ENCODE data around the gene MZT2A.
"Not testable (repeated sequence)": the region's sequence is repeated elsewhere in the genome, so short reads cannot be mapped to it uniquely, and the experiment has no call there.

MZT2A gene

GRCh38 chr2:131529864-131530445 is 37.8 kb upstream of the MZT2A start:
- H3K36me3 Mint-ChIP-seq (ENCODE audit: insufficient read depth); H3K27me3 Mint-ChIP-seq; H3K4me3 Mint-ChIP-seq; ATAC-seq (replicated peaks; ENCODE audit: extremely low read depth, poor library complexity, severe bottlenecking); H3K4me1 Mint-ChIP-seq; H3K9me3 Mint-ChIP-seq: not testable (repeated sequence)
- peak in 1 of 2 donors; percentile 11 for DNase-seq (ENCODE audit: low spot score in 2 of 2)
- H3K27ac Mint-ChIP-seq (ENCODE audit: low read depth), result peak overlapping the region; percentile 81

DNA sequence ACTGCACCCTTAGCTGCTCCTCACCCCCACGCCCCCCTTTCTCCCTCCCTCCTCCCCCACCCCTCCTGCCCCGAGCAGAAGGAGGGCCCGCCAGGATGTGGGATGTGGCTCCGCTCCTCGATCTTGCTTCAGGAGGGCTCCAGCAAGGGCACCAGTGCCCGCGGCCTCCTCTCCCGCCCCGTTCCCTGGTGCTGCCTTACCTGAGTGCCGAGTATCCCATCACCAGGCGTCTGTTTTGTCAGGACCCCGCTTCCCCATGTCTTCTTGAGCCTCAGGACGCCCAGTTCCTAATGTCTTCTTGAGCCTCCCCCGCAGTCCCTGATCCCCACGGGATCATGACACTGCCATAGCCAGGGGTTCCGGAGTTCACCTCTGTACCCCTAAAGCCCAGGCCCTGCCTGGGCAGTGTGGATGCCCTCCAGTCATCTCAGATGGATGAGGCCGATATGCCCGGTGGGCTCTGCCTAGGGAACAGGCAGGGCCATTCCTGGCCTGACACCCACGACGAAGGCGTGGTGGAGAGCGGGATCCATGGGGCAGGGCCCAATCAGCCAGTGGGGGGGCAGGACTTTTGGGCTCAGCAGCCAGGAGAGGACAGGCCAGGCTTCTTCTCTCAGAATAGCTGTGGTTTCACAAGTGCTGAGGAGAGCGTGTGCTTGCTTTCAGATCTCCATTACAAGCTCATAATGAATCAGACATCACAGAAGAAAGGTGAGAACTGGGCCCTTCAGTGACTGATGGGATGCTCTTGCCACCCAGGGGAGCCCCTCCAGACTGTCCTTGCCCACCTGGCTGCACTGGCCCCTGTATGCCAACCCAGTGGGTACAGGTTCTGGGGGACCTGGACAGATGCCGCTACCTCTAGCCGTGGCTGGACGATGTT is 37.0 kb upstream of the MZT2A start:
- H3K4me1 Mint-ChIP-seq; H3K9me3 Mint-ChIP-seq; H3K36me3 Mint-ChIP-seq (ENCODE audit: insufficient read depth); ATAC-seq (replicated peaks; ENCODE audit: extremely low read depth, poor library complexity, severe bottlenecking); H3K27me3 Mint-ChIP-seq: not testable (repeated sequence)
- Mint-ChIP-seq H3K4me3 (peak overlapping the region; percentile 80), H3K27ac (ENCODE audit: low read depth) (peak overlapping the region; percentile 81)
- peak; percentile 10 to 11 for DNase-seq (ENCODE audit: low spot score in 2 of 2)

- peak; percentile 79 for ATAC-seq (replicated peaks; ENCODE audit: extremely low read depth, poor library complexity, severe bottlenecking)
- H3K27me3 Mint-ChIP-seq; H3K4me1 Mint-ChIP-seq; H3K9me3 Mint-ChIP-seq; H3K36me3 Mint-ChIP-seq (ENCODE audit: insufficient read depth): not testable (repeated sequence)
- peak within 1 kb of the TSS; percentile 81 for H3K27ac Mint-ChIP-seq (ENCODE audit: low read depth)
- DNase-seq (ENCODE audit: low spot score in 2 of 2), result peak; percentile 62
- H3K4me3 Mint-ChIP-seq, result peak within 1 kb of the TSS; percentile 80
Measured at GRCh38 chr2:131527131-131528001, 35.2 kb upstream of the MZT2A start, which contains the start of gene CCDC74A. Gene CCDC74A (plus strand): TSS chr2:131527888. CDS start chr2:131527971, 83 bp downstream.

GRCh38 chr2:131525256-131525655 is 33.1 kb upstream of the MZT2A start:
- not testable (repeated sequence) for H3K27ac Mint-ChIP-seq (ENCODE audit: low read depth); H3K27me3 Mint-ChIP-seq; ATAC-seq (replicated peaks; ENCODE audit: extremely low read depth, poor library complexity, severe bottlenecking); DNase-seq (ENCODE audit: low spot score in 2 of 2); H3K9me3 Mint-ChIP-seq; H3K4me3 Mint-ChIP-seq; H3K4me1 Mint-ChIP-seq
- H3K36me3 Mint-ChIP-seq (ENCODE audit: insufficient read depth), result peaks cover 11% of the 10 kb centered on the region

DNA sequence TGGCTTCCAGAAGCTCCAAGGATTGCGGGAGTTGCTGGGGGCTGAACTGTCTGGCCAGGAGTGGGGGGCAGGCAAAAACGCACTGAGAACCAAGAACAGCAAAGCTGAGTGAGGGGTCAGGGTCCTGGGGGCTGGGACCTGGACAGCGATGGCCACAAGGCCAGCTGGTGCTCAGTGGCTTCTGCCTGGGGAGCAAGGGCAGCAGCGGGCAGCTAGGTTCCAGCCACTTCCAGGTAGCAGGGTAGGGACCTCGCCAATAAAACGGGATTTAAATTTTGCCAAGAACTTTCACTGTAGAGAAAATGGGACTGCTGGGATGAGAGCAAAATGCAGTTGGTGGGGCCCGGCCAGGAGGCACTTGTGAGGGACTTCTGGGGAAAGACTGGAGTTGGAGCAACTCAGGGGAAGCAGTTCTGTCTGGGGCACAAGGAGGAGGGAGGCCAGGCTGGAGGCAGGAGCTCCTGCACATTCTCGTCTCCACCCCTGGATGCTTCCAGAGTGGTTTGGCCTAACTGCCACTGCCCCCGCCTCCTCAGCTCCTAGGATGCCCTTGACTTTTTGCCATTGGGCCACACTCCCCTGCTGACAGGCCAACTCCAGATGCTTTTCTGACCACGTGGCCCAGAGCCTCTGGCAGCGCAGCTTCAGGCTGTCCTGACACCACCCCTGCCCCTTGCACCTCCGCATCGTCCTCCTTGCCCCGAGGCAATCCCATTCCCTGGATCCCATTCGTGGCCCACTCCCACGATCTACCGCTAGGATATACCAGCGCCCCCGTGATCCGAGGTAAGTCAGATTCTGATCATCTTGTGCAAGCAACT is 30.0 kb upstream of the MZT2A start:
- Mint-ChIP-seq H3K4me1 (no peaks in the 10 kb centered on the region), H3K27ac (ENCODE audit: low read depth) (no peak overlapping the region), H3K4me3 (no peak overlapping the region), H3K36me3 (ENCODE audit: insufficient read depth) (peaks cover 19% of the 10 kb centered on the region), H3K27me3 (no peaks in the 10 kb centered on the region), H3K9me3 (no peaks in the 10 kb centered on the region)
- ATAC-seq (replicated peaks; ENCODE audit: extremely low read depth, poor library complexity, severe bottlenecking) (no peak), DNase-seq (ENCODE audit: low spot score in 2 of 2) (no peak)

GRCh38 chr2:131521524-131521923 is 29.3 kb upstream of the MZT2A start:
- ATAC-seq (replicated peaks; ENCODE audit: extremely low read depth, poor library complexity, severe bottlenecking); H3K4me3 Mint-ChIP-seq; H3K27ac Mint-ChIP-seq (ENCODE audit: low read depth): not testable (repeated sequence)

DNA sequence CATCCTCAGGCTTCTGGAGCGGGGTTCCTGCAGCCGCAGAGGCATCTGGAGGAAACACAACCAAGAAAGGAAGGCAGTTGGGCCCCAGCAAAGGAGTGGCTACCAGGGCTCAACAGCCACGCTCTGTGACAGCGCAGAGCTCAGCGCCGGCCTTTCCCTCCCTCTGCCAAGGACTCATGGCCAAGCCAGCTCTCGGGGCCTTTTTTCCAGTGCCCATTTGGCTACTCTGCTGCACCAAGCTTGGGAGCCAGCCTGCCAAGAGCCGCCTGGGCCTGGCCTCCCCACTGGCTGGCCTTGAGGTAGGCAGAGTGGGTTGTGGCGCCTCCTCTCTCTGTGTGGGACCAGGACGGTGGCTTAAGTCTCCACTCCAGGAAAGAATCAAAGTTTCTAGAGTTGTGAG is 28.3 kb upstream of the MZT2A start:
- Mint-ChIP-seq H3K4me3 (no peak overlapping the region), H3K36me3 (ENCODE audit: insufficient read depth) (peaks cover 26% of the 10 kb centered on the region), H3K27me3 (no peaks in the 10 kb centered on the region), H3K27ac (ENCODE audit: low read depth) (no peak overlapping the region), H3K9me3 (no peaks in the 10 kb centered on the region), H3K4me1 (no peaks in the 10 kb centered on the region)
- ATAC-seq (replicated peaks; ENCODE audit: extremely low read depth, poor library complexity, severe bottlenecking) (no peak), DNase-seq (ENCODE audit: low spot score in 2 of 2) (no peak)

More at GRCh38 chr2:131521524-131521923, 29.3 kb upstream of the MZT2A start:
- H3K9me3 Mint-ChIP-seq; DNase-seq (ENCODE audit: low spot score in 2 of 2); H3K4me1 Mint-ChIP-seq; H3K27me3 Mint-ChIP-seq: not testable (repeated sequence)
- peaks cover 22% of the 10 kb centered on the region for H3K36me3 Mint-ChIP-seq (ENCODE audit: insufficient read depth)

GRCh38 chr2:131519871-131520470 is 27.8 kb upstream of the MZT2A start:
- not testable (repeated sequence) for H3K4me3 Mint-ChIP-seq; H3K27me3 Mint-ChIP-seq; DNase-seq (ENCODE audit: low spot score in 2 of 2); H3K9me3 Mint-ChIP-seq; ATAC-seq (replicated peaks; ENCODE audit: extremely low read depth, poor library complexity, severe bottlenecking); H3K4me1 Mint-ChIP-seq; H3K27ac Mint-ChIP-seq (ENCODE audit: low read depth)
- H3K36me3 Mint-ChIP-seq (ENCODE audit: insufficient read depth), result peaks cover 27% of the 10 kb centered on the region

- Mint-ChIP-seq H3K27ac (ENCODE audit: low read depth) (no peak overlapping the region), H3K36me3 (ENCODE audit: insufficient read depth) (peaks cover 30% of the 10 kb centered on the region), H3K4me3 (no peak overlapping the region), H3K27me3 (no peaks in the 10 kb centered on the region), H3K4me1 (peaks cover 5% of the 10 kb centered on the region), H3K9me3 (no peaks in the 10 kb centered on the region)
- DNase-seq (ENCODE audit: low spot score in 2 of 2), result no peak
- no peak for ATAC-seq (replicated peaks; ENCODE audit: extremely low read depth, poor library complexity, severe bottlenecking)
Measured at GRCh38 chr2:131519466-131519865, 27.3 kb upstream of the MZT2A start.

DNA sequence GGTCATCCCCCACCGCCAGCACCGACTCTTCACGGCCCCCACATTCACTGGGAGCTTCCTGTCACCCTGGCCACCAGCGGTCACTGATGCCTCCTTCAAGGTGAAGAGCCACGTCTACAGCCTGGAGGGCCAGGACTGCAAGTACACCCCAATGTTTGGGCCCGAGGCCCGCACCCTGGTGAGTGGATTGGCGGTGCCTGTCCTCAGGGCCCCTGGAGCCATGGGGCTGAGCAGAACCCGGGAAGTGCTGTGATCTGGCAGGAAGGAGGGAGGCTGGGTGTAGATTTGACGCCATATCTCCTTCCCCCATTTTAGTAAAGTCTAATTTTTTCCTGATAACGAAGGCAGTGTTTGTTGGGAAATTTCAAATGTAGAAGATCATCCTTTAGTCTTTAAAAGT is 26.3 kb upstream of the MZT2A start:
- not testable (repeated sequence) for DNase-seq (ENCODE audit: low spot score in 2 of 2); ATAC-seq (replicated peaks; ENCODE audit: extremely low read depth, poor library complexity, severe bottlenecking); H3K4me1 Mint-ChIP-seq; H3K27me3 Mint-ChIP-seq; H3K4me3 Mint-ChIP-seq; H3K27ac Mint-ChIP-seq (ENCODE audit: low read depth); H3K9me3 Mint-ChIP-seq
- H3K36me3 Mint-ChIP-seq (ENCODE audit: insufficient read depth), result peaks cover 32% of the 10 kb centered on the region

GRCh38 chr2:131517856-131518255 is 25.7 kb upstream of the MZT2A start:
- not testable (repeated sequence) for ATAC-seq (replicated peaks; ENCODE audit: extremely low read depth, poor library complexity, severe bottlenecking); H3K27ac Mint-ChIP-seq (ENCODE audit: low read depth); H3K9me3 Mint-ChIP-seq; H3K27me3 Mint-ChIP-seq; DNase-seq (ENCODE audit: low spot score in 2 of 2); H3K4me1 Mint-ChIP-seq; H3K4me3 Mint-ChIP-seq
- peaks cover 32% of the 10 kb centered on the region for H3K36me3 Mint-ChIP-seq (ENCODE audit: insufficient read depth)
